ENCODE measurements around the gene SLC26A11.

SLC26A11 gene

DNA sequence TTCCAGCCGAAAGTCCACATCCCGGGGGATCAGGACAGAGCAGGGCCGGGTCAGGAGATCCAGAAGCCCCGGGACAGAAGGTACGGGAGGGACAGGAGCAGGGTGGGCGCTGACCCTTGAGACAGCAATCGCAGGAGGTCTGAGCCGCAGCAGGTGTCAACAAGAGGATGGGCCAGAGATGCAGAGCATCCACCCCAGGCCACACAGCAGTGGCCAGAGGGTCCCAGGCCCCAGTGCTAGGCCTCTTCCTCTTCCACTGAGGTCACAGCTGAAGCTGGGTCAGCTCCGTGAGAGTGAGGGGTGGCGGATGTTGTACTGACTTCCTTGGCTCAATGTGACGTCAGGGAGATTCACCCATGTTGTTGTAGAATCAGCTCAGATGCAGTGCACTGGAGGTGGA is 31.7 kb downstream of the SLC26A11 start:
- no peak overlapping the region for H3K4me3 ChIP-seq (replicated peaks; ENCODE audit: insufficient read depth, low read length)
- TF ChIP-seq SPI1 (IDR thresholded peaks at IDR 0.05; ENCODE audit: borderline replicate concordance, low read depth) (no peak), POLR2AphosphoS5 (IDR thresholded peaks at IDR 0.05; ENCODE audit: low read depth) (no peak), GABPA (IDR thresholded peaks at IDR 0.05; ENCODE audit: low read depth) (no peak), REST (IDR thresholded peaks at IDR 0.05; ENCODE audit: insufficient replicate concordance, low read depth) (no peak)
- TF ChIP-seq, protein P1, sequence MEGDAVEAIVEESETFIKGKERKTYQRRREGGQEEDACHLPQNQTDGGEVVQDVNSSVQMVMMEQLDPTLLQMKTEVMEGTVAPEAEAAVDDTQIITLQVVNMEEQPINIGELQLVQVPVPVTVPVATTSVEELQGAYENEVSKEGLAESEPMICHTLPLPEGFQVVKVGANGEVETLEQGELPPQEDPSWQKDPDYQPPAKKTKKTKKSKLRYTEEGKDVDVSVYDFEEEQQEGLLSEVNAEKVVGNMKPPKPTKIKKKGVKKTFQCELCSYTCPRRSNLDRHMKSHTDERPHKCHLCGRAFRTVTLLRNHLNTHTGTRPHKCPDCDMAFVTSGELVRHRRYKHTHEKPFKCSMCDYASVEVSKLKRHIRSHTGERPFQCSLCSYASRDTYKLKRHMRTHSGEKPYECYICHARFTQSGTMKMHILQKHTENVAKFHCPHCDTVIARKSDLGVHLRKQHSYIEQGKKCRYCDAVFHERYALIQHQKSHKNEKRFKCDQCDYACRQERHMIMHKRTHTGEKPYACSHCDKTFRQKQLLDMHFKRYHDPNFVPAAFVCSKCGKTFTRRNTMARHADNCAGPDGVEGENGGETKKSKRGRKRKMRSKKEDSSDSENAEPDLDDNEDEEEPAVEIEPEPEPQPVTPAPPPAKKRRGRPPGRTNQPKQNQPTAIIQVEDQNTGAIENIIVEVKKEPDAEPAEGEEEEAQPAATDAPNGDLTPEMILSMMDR (IDR thresholded peaks at IDR 0.05; ENCODE audit: insufficient read depth, low read length): no peak
- no peaks in the 10 kb centered on the region for H3K27me3 ChIP-seq (ENCODE audit: insufficient read depth, poor library complexity, severe bottlenecking)
- DNase-seq (ENCODE audit: low read depth in 1 of 2, low spot score in 1 of 2): no peak
- H3K27ac ChIP-seq (replicated peaks): no peak overlapping the region

GRCh38 chr17:80252871-80253270 is 32.6 kb downstream of the SLC26A11 start:
- TF ChIP-seq POLR2AphosphoS5 (IDR thresholded peaks at IDR 0.05; ENCODE audit: low read depth) (no peak), GABPA (IDR thresholded peaks at IDR 0.05; ENCODE audit: low read depth) (no peak), SPI1 (IDR thresholded peaks at IDR 0.05; ENCODE audit: borderline replicate concordance, low read depth) (no peak), REST (IDR thresholded peaks at IDR 0.05; ENCODE audit: insufficient replicate concordance, low read depth) (no peak)
- TF ChIP-seq, protein P1 (IDR thresholded peaks at IDR 0.05; ENCODE audit: insufficient read depth, low read length): peak; percentile 15
- Histone ChIP-seq H3K4me3 (replicated peaks; ENCODE audit: insufficient read depth, low read length) (no peak overlapping the region), H3K27me3 (ENCODE audit: insufficient read depth, poor library complexity, severe bottlenecking) (no peaks in the 10 kb centered on the region), H3K27ac (replicated peaks) (no peak overlapping the region)
- DNase-seq (ENCODE audit: low read depth in 1 of 2, low spot score in 1 of 2): peak; percentile 39 to 70

- Histone ChIP-seq H3K27me3 (ENCODE audit: insufficient read depth, poor library complexity, severe bottlenecking) (no peaks in the 10 kb centered on the region), H3K4me3 (replicated peaks; ENCODE audit: insufficient read depth, low read length) (no peak overlapping the region), H3K27ac (replicated peaks) (no peak overlapping the region)
- no peak for DNase-seq (ENCODE audit: low read depth in 1 of 2, low spot score in 1 of 2)
- TF ChIP-seq GABPA (IDR thresholded peaks at IDR 0.05; ENCODE audit: low read depth): no peak
- TF ChIP-seq REST (IDR thresholded peaks at IDR 0.05; ENCODE audit: insufficient replicate concordance, low read depth): no peak
- TF ChIP-seq, protein P1 (IDR thresholded peaks at IDR 0.05; ENCODE audit: insufficient read depth, low read length): no peak
- no peak for TF ChIP-seq SPI1 (IDR thresholded peaks at IDR 0.05; ENCODE audit: borderline replicate concordance, low read depth)
- TF ChIP-seq POLR2AphosphoS5 (IDR thresholded peaks at IDR 0.05; ENCODE audit: low read depth): no peak
Observed at GRCh38 chr17:80253631-80254395, 33.6 kb downstream of the SLC26A11 start.
